Kidney (tissue), 14 donors: Measurements from ENCODE around the gene ARHGEF10L. TPM values are rescaled to one million over a fixed set of nuclear protein-coding genes. Genes with fewer than 3 reads are reported as not detected.

Experiments
- DNase-seq, 5 donors: peaks; one replicate each; pipeline ENCODE4 v3.0.0-alpha.2; 2013 to 2020
- FAIRE-seq: peaks from 2 replicates; lab custom pipeline; 2012; peaks lifted over from hg19 to GRCh38; lab: Jason Lieb, UNC
- H3K27ac ChIP-seq, 2 donors: one replicate each; pipeline ENCODE4 v1.7.0; 2013; ENCODE audit warnings: low read depth in 2 of 2, low read length in 2 of 2, inconsistent platforms in 1 of 2
- H3K27me3 ChIP-seq: one replicate; pipeline ENCODE4 v1.7.1; 2013; ENCODE audit warnings: low read length, inconsistent platforms; ENCODE audit not compliant: control insufficient read depth, insufficient read depth
- H3K36me3 ChIP-seq, 3 donors: one replicate each; pipeline versions ENCODE4 v1.7.0 to v1.7.1; 2013; ENCODE audit warnings: low read length in 3 of 3, control low read depth in 1 of 3, inconsistent platforms in 1 of 3; ENCODE audit not compliant: insufficient read depth in 3 of 3, control insufficient read depth in 2 of 3
- H3K4me1 ChIP-seq, 3 donors: one replicate each; pipeline versions ENCODE4 v1.7.0 to v1.7.1; 2013; ENCODE audit warnings: low read length in 3 of 3, inconsistent platforms in 1 of 3, low read depth in 1 of 3; ENCODE audit not compliant: control insufficient read depth in 2 of 3, insufficient read depth in 2 of 3
- H3K4me3 ChIP-seq, 3 donors: one replicate each; pipeline versions ENCODE4 v1.7.0 to v1.8.1; 2013; ENCODE audit warnings: low read length in 3 of 3, control low read depth in 1 of 3, inconsistent platforms in 1 of 3
- H3K9ac ChIP-seq, 3 donors: one replicate each; pipeline versions ENCODE4 v1.7.0 to v1.7.1; 2013; ENCODE audit warnings: low read length in 3 of 3, control low read depth in 1 of 3, inconsistent platforms in 1 of 3
- H3K9me3 ChIP-seq, 3 donors: one replicate each; pipeline versions ENCODE4 v1.7.0 to v1.7.1; 2013; ENCODE audit warnings: low read length in 3 of 3, control low read depth in 1 of 3, inconsistent platforms in 1 of 3; ENCODE audit not compliant: control insufficient read depth in 2 of 3, insufficient read depth in 1 of 3
- CTCF ChIP-seq: IDR thresholded peaks from 3 replicates; pipeline ENCODE4 v1.5.1; 2012; ENCODE audit warnings: mild to moderate bottlenecking, moderate library complexity, borderline replicate concordance; ENCODE audit not compliant: insufficient read depth; ENCODE audit errors: extremely low read depth
- intact Hi-C: fragments of 100-400 bp; cut with DNase I; formaldehyde crosslinking; loops from one replicate; pipeline ENCODE4 v1.11.1; 2022
- polyA plus RNA-seq: library from polyadenylated mRNA; stranded (reverse); fragments of 350-450 nt; fragmentation: Illumina TruSeq; extraction: RNeasy Lipid Tissue Mini Kit (QIAGEN cat#74804); gene quantifications from one replicate; pipeline ENCODE4 v1.2.3, GENCODE V29; 2014; ENCODE audit warnings: low read depth, low replicate concordance; ENCODE audit not compliant: insufficient read depth
- total RNA-seq: library from RNA; stranded (reverse); fragmentation: NEBNext Ultra II Directional; extraction: Animal tissue kit (Norgen Biotek cat#: 25700); gene quantifications from one replicate; pipeline ENCODE4 v1.2.1, GENCODE V29; 2021
- donor health status: control.
- donor health status: control.
- donor health status: control.
- donor health status: control.
- donor health status: control.
- donor health status: DM: yes; HTN: yes; CAD: no.
- donor health status: Normal renal cell carcinoma (clear cell type).

ARHGEF10L gene
- total and polyA plus RNA-seq, 2 donors from 2014 or later = 40.8 to 91.9 TPM

GRCh38 chr1:17558954-17559614, 19.6 kb downstream of the ARHGEF10L start:
- FAIRE-seq = no peak
- H3K9ac ChIP-seq = peak overlapping the region in 2 of 3 donors; percentile 51 to 59
- no peaks in the 10 kb centered on the region for H3K36me3 ChIP-seq
- peaks cover 2 to 50% (median 48%) of the 10 kb centered on the region in 3 donors for H3K4me1 ChIP-seq
- no peak overlapping the region for H3K4me3 ChIP-seq
- DNase-seq = peak in 1 of 5 donors; percentile 32
- no peaks in the 10 kb centered on the region for H3K27me3 ChIP-seq
- intact Hi-C loops = no loop called here
- TF ChIP-seq CTCF = no peak
- peak overlapping the region; percentile 94 to 96 for H3K27ac ChIP-seq
- no peaks in the 10 kb centered on the region for H3K9me3 ChIP-seq

GRCh38 chr1:17559615-17560419, 20.3 kb downstream of the ARHGEF10L start:
- Histone ChIP-seq H3K27ac (peak overlapping the region; percentile 94 to 96), H3K4me1 (peaks cover 2 to 57% (median 55%) of the 10 kb centered on the region in 3 donors), H3K9ac (peak overlapping the region in 2 of 3 donors; percentile 51 to 59), H3K27me3 (no peaks in the 10 kb centered on the region), H3K4me3 (peak overlapping the region in 1 of 3 donors; percentile 10), H3K9me3 (no peaks in the 10 kb centered on the region), H3K36me3 (no peaks in the 10 kb centered on the region)
- TF ChIP-seq CTCF = no peak
- DNase-seq (peak in 4 of 5 donors; percentile 73 to 93 (median 83)), FAIRE-seq (peak; percentile 70)
- intact Hi-C loops = no loop called here

- H3K4me1 ChIP-seq = peaks cover 2 to 70% (median 66%) of the 10 kb centered on the region in 3 donors
- intact Hi-C loops = no loop called here
- DNase-seq = peak; percentile 72 to 87 (median 78)
- FAIRE-seq = no peak
- no peaks in the 10 kb centered on the region for H3K27me3 ChIP-seq
- peak overlapping the region; percentile 94 to 96 for H3K27ac ChIP-seq
- H3K36me3 ChIP-seq = no peaks in the 10 kb centered on the region
- no peak overlapping the region for H3K4me3 ChIP-seq
- TF ChIP-seq CTCF = no peak
- no peaks in the 10 kb centered on the region for H3K9me3 ChIP-seq
- H3K9ac ChIP-seq = peak overlapping the region in 1 of 3 donors; percentile 59
These were observed 21.7 kb downstream of the ARHGEF10L start for GRCh38 chr1:17561247-17561548.
